Panc1 (cell line): ENCODE results near the gene PRDM5. TPM values are rescaled to one million over a fixed set of nuclear protein-coding genes. Genes with fewer than 3 reads are reported as not detected.

Experiments
- ATAC-seq: fragments of 200-7000 bp; cut with Tn5 transposase; 2 replicates; pipeline ENCODE4 v1.9.1; 2020; ENCODE audit warnings: mild to moderate bottlenecking, moderate library complexity
- BruUV-seq: library from RNA; stranded (reverse); fragments of 400-500 nt; replicated peaks from 2 replicates; lab custom pipeline; 2021; lab: Mats Ljungman, UMichigan
- CTCF ChIA-PET: fragments of 300-600 bp; sonication (Branson Sonifier 250); formaldehyde crosslinking; loops from one replicate; lab custom pipeline; 2022; ENCODE audit warnings: antibody characterized with exemption; lab: Charles Lee
- POLR2A ChIA-PET: fragments of 300-600 bp; sonication (Branson Sonifier 250); formaldehyde crosslinking; loops from one replicate; lab custom pipeline; 2022; ENCODE audit warnings: antibody characterized with exemption; lab: Charles Lee
- DNase-seq: peaks from one replicate; pipeline ENCODE4 v3.0.0-alpha.2; 2010; ENCODE audit warnings: low read depth, low spot score
- H3K27ac ChIP-seq: 2 replicates; pipeline ENCODE4 v1.5.1; 2011; ENCODE audit warnings: mild to moderate bottlenecking, low read length, inconsistent platforms
- H3K27me3 ChIP-seq: fragments of 200-500 bp; sonication (Bioruptor generic); 2 replicates; pipeline ENCODE4 v1.6.0; 2014; ENCODE audit warnings: low read length, inconsistent platforms; ENCODE audit not compliant: control insufficient read depth, insufficient read depth
- H3K36me3 ChIP-seq: fragments of 200-500 bp; sonication (Bioruptor generic); 2 replicates; pipeline ENCODE4 v1.5.1; 2014; ENCODE audit warnings: inconsistent platforms, mild to moderate bottlenecking, low read length, moderate library complexity; ENCODE audit not compliant: control insufficient read depth, insufficient read depth
- H3K4me1 ChIP-seq: 2 replicates; pipeline ENCODE4 v1.5.1; 2011; ENCODE audit warnings: inconsistent platforms, mild to moderate bottlenecking, low read length, moderate library complexity; ENCODE audit not compliant: control insufficient read depth, insufficient read depth
- H3K4me3 ChIP-seq, 2 experiments: 2 replicates each; pipeline ENCODE4 v1.5.1; 2011 to 2012; ENCODE audit warnings: low read depth in 2 of 2, low read length in 2 of 2, mild to moderate bottlenecking in 2 of 2, inconsistent platforms in 1 of 2, moderate library complexity in 1 of 2
- H3K9me3 ChIP-seq: fragments of 200-500 bp; sonication (Bioruptor generic); 2 replicates; pipeline ENCODE4 v1.5.1; 2014; ENCODE audit warnings: low read depth, mild to moderate bottlenecking, inconsistent platforms, low read length, moderate library complexity; ENCODE audit not compliant: control insufficient read depth, insufficient read depth
- CTCF ChIP-seq: fragments of 450-650 bp; IDR thresholded peaks from 2 replicates; pipeline ENCODE4 v1.5.1; 2017; ENCODE audit warnings: mild to moderate bottlenecking
- POLR2AphosphoS5 ChIP-seq: IDR thresholded peaks from 2 replicates; pipeline ENCODE4 v1.6.1; 2012; ENCODE audit warnings: mild to moderate bottlenecking, low read depth, low read length, moderate library complexity
- REST ChIP-seq, 2 experiments: IDR thresholded peaks; 2 replicates each; pipeline ENCODE4 v1.6.1; 2011 to 2012; ENCODE audit warnings: low read depth in 2 of 2, control low read depth in 1 of 2, low read length in 1 of 2, mild to moderate bottlenecking in 1 of 2, moderate library complexity in 1 of 2; ENCODE audit not compliant: insufficient read depth in 1 of 2
- SIN3A ChIP-seq: IDR thresholded peaks from 2 replicates; pipeline ENCODE4 v1.6.1; 2012; ENCODE audit warnings: low read depth, mild to moderate bottlenecking, low read length, moderate library complexity, borderline replicate concordance; ENCODE audit not compliant: insufficient read depth
- TCF7L2 ChIP-seq: IDR thresholded peaks from 2 replicates; pipeline ENCODE4 v1.6.1; 2011; ENCODE audit warnings: mild to moderate bottlenecking, low read depth, low read length, inconsistent platforms
- in situ Hi-C: cut with HindIII; loops from 2 replicates; pipeline ENCODE4 v1.10.0; 2016; ENCODE audit warnings: low sequenced_read_pairs, low pct_unique_long_range_greater_than_20kb
- intact Hi-C: fragments of 100-400 bp; cut with micrococcal nuclease; formaldehyde crosslinking; loops from one replicate; pipeline ENCODE4 v1.10.0; 2022; ENCODE audit not compliant: unreplicated experiment
- total RNA-seq: library from RNA; stranded (reverse); gene quantifications from one replicate; pipeline ENCODE4 v1.2.1, GENCODE V29; 2021; ENCODE audit not compliant: unreplicated experiment

The PRDM5 gene
- total RNA-seq, 1 experiment from 2014 or later = 8.4 TPM

GRCh38 chr4:120812216-120812615 lies 110.3 kb downstream of the PRDM5 start:
- intact Hi-C loops = loop anchor here (10.0 kb wide), 1 partner anchor 657 kb away; no protein-coding TSS in a partner anchor
- in situ Hi-C loops = no loop called here

GRCh38 chr4:120809518-120809917 lies 113.0 kb downstream of the PRDM5 start:
- in situ Hi-C loops (no loop called here), intact Hi-C loops (no loop called here)
- H3K4me1 ChIP-seq = no peaks in the 10 kb centered on the region
- POLR2A ChIA-PET = no interaction called here
- ATAC-seq (no peak), DNase-seq (no peak)
- no peak overlapping the region for H3K4me3 ChIP-seq
- H3K36me3 ChIP-seq = no peaks in the 10 kb centered on the region
- H3K9me3 ChIP-seq = no peaks in the 10 kb centered on the region
- no peak overlapping the region for H3K27ac ChIP-seq
- H3K27me3 ChIP-seq = no peaks in the 10 kb centered on the region
- no peak for TF ChIP-seq REST (IDR thresholded peaks at IDR 0.05; ENCODE audit: insufficient read depth in 1 of 2, low read depth in 2 of 2, low read length in 1 of 2)
- TF ChIP-seq CTCF = peak; percentile 55; the same call in 1 of the 2 replicates
- BruUV-seq = no TSS peak
- CTCF ChIA-PET = no interaction called here

More at GRCh38 chr4:120812216-120812615, 110.3 kb downstream of the PRDM5 start:
- POLR2A ChIA-PET = no interaction called here
- no peak for ATAC-seq
- DNase-seq = no peak
- Histone ChIP-seq H3K4me3 (no peak overlapping the region), H3K9me3 (no peaks in the 10 kb centered on the region), H3K36me3 (no peaks in the 10 kb centered on the region), H3K27me3 (no peaks in the 10 kb centered on the region), H3K27ac (no peak overlapping the region), H3K4me1 (no peaks in the 10 kb centered on the region)
- no peak for TF ChIP-seq TCF7L2
- no peak for TF ChIP-seq SIN3A
- no peak for TF ChIP-seq REST (IDR thresholded peaks at IDR 0.05; ENCODE audit: insufficient read depth in 1 of 2, low read depth in 2 of 2, low read length in 1 of 2)
- no peak for TF ChIP-seq POLR2AphosphoS5
- no peak for TF ChIP-seq CTCF
- CTCF ChIA-PET = no interaction called here
- no TSS peak for BruUV-seq
